ENCODE results near the gene FUT1. TPM values are rescaled to one million over a fixed set of nuclear protein-coding genes. Genes with fewer than 3 reads are reported as not detected.

The FUT1 gene
- total RNA-seq, 1 donor from 2014 or later, result 19.9 TPM

DNA sequence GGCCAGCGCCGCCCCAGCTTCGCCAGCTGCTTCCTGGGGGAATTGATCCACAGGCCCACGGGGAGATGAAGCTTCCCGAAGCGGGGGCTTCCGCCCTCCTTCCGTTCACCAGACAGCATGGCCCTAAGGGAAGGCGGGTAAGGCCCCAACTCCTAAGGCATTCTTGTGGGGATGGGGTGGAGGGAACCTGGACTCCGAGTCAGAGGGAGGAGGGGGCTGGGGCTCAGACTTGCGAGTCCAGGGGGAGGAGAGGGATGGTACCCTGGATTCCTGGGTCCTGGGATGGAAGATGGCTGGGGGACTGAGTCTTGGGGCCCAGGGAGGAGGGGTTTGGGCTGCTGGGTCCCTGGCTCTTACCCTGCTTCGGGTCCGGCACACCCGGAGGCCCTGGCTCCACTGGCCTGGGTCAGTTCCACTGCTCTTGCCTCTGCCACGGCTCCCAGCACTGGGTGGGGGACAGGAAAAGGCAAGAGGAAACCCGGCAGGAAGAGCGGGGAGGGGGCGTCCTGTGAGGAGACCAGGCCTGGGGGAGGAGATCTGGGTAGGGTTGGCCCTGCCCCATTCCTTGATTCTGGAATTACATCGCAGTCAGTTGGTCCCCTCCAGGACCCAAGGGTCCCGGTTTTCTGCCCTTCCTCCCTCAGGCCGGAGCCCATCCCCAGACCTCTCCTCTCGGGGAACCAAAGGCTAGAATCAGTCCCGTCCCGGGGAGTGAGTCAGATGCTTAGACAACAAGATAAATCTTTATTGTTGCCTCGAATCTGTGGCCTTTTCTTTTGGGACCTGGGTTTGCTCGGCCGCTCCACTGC is 12.1 kb downstream of the FUT1 start, which contains the start of gene RASIP1:
Gene RASIP1, minus strand, starts transcription at position 447 of the 809 bp plus-strand sequence. Its CDS starts 328 bp downstream, at position 119.
- TF ChIP-seq, protein P1, sequence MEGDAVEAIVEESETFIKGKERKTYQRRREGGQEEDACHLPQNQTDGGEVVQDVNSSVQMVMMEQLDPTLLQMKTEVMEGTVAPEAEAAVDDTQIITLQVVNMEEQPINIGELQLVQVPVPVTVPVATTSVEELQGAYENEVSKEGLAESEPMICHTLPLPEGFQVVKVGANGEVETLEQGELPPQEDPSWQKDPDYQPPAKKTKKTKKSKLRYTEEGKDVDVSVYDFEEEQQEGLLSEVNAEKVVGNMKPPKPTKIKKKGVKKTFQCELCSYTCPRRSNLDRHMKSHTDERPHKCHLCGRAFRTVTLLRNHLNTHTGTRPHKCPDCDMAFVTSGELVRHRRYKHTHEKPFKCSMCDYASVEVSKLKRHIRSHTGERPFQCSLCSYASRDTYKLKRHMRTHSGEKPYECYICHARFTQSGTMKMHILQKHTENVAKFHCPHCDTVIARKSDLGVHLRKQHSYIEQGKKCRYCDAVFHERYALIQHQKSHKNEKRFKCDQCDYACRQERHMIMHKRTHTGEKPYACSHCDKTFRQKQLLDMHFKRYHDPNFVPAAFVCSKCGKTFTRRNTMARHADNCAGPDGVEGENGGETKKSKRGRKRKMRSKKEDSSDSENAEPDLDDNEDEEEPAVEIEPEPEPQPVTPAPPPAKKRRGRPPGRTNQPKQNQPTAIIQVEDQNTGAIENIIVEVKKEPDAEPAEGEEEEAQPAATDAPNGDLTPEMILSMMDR (IDR thresholded peaks at IDR 0.05), result no peak
- ATAC-seq (peak; percentile 8), DNase-seq (no peak)
- H3K9me3 ChIP-seq, result no peaks in the 10 kb centered on the region
- peak within 1 kb of the TSS; percentile 63 for H3K4me3 ChIP-seq
- no peaks in the 10 kb centered on the region for H3K36me3 ChIP-seq
- intact Hi-C loops (cut with DNase I), result no loop called here
- H3K27ac ChIP-seq, result peak within 1 kb of the TSS; percentile 76
- peaks cover 3% of the 10 kb centered on the region for H3K4me1 ChIP-seq
- H3K27me3 ChIP-seq, result no peaks in the 10 kb centered on the region

DNA sequence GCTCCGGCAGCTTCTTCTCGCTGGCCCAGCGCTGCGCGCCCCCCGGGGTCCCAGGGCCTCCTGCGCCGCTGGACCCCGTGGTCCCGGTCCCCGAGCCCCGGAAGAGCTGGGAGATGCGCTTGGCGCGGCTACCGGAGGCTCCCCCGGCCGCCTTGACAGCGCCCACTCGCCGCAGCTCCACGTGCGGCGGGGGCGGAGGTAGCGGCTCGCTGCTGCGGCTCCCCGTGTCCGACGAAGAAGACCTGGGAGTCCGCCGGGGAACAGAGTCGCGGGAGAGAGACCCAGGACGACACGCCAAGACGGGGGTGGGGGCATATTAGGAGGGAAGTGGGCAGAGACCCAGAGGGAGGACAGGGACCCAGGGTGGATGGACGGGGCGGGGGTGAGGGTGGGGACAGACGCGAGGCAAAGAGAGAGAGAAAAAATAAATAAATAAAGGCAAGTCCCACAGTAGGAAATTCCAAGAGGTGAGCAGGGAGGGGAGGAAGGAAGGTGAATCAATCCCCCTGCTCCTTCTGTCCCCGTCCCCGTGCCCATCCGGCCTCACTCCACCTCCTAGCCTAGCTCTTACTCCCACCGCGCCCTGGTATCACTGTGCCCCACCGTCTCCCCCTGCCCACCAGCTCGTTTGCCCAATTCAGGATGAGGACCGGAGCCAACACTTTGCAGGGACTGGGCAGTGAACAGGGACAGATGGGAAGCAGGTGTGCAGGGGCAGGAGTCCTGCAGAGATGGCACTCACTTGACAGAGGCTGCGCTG is 12.9 kb downstream of the FUT1 start:
- Histone ChIP-seq H3K36me3 (no peaks in the 10 kb centered on the region), H3K27me3 (no peaks in the 10 kb centered on the region), H3K27ac (peak overlapping the region; percentile 76), H3K9me3 (no peaks in the 10 kb centered on the region), H3K4me3 (peak overlapping the region; percentile 63), H3K4me1 (peaks cover 3% of the 10 kb centered on the region)
- TF ChIP-seq, protein P1 (IDR thresholded peaks at IDR 0.05), result no peak
- ATAC-seq (no peak), DNase-seq (no peak)
- intact Hi-C loops (cut with DNase I), result no loop called here

DNA sequence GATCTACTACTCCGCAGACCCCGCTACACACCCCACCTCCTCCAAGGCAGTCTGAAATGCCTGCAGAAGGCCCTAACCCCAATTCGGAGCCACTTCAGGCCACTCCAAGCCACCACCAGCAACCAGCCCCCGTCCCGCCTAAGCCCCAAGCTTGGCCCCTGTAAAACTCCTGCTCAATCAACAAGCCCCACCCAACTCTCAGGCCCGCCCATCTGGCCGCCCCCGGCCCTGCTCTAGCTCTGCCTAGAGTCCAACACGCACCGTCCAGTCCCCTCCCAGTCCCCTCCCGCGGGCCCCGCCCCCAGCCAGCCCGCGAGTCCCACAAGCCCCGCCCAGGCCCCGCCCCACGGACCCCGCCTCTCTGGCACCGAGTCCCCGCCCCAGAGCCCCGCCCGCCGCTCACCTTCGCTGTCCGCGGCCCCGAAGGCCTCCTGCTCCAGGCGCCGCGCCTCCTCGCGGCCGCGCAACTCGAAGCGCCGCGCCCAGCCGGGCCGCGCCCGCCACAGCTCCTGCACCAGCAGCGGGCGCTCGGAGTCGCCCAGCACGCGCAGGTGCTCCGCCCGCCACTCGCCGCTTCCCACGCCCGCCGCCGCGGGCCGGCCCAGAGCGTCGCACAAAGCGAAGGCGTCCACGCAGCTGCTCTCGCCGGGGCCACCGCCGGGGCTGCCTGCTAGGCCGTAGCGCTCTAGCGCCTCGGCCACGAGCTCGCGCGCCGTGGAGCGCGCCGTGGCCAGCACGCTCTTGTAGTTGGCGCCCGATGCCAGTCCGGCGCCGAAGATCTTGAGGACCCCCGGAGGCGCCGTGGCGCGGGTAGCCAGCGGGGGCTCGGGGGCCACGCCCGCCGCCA is 13.7 kb downstream of the FUT1 start:
- peak; percentile 97 for DNase-seq
- peak overlapping the region; percentile 76 for H3K27ac ChIP-seq
- H3K27me3 ChIP-seq, result no peaks in the 10 kb centered on the region
- no peaks in the 10 kb centered on the region for H3K36me3 ChIP-seq
- ATAC-seq, result peak; percentile 94
- H3K4me1 ChIP-seq, result peaks cover 3% of the 10 kb centered on the region
- intact Hi-C loops (cut with DNase I), result no loop called here
- H3K4me3 ChIP-seq, result peak overlapping the region; percentile 63
- TF ChIP-seq, protein P1 (IDR thresholded peaks at IDR 0.05), result peak; percentile 19
- H3K9me3 ChIP-seq, result no peaks in the 10 kb centered on the region

DNA sequence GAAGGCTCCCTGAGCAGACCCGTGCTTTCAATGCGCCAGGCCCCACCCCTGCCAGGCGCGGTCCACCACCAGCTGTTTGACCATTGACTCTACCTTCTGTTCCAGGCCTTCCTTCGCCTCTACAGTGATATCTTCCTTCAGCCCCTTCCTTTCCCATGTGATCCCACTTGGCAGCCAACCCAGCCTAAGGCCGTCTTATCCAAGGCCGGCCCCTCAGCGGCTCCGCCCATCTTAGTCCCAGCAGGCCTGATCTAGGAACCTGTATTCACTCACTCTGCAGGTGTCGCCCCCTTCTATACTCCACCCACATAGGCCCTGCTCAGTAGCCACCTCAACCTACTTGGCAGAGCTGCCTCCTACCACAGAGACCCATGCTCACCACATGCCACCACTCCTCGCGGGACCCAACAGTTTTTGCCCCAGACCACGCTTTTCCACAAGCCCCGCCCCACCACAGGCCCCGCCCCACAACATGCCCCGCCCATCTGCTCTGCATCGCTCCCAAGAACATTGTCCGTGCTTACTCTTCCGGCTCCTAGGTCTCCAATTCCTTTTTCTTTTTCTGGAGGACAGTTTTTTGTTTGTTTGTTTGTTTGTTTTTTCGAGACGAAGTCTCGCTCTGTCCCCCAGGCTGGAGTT is 15.0 kb downstream of the FUT1 start:
- intact Hi-C loops (cut with DNase I), result no loop called here
- ATAC-seq, result no peak
- Histone ChIP-seq H3K27me3 (no peaks in the 10 kb centered on the region), H3K27ac (no peak overlapping the region), H3K9me3 (no peaks in the 10 kb centered on the region), H3K4me3 (peak overlapping the region; percentile 63), H3K36me3 (no peaks in the 10 kb centered on the region), H3K4me1 (peaks cover 3% of the 10 kb centered on the region)
- TF ChIP-seq, protein P1 (IDR thresholded peaks at IDR 0.05), result no peak
- DNase-seq, result no peak
